Upper lobe of right lung (tissue), 1 donor: ENCODE data around the gene HIPK2. TPM values are rescaled to one million over a fixed set of nuclear protein-coding genes. Genes with fewer than 3 reads are reported as not detected.
A peak's percentile ranks its signal among the peaks of the same experiment; 100 is the strongest.

Source experiments
- ATAC-seq: fragments of 200-7000 bp; cut with Tn5 transposase; one replicate; pipeline ENCODE4 v1.9.1; 2020; ENCODE audit warnings: mild to moderate bottlenecking, moderate library complexity
- DNase-seq: peaks from one replicate; pipeline ENCODE4 v3.0.0-alpha.2; 2020
- H3K27ac ChIP-seq: fragments of 200-600 bp; one replicate; pipeline ENCODE4 v1.8.0; 2022
- H3K27me3 ChIP-seq: fragments of 200-600 bp; one replicate; pipeline ENCODE4 v1.8.0; 2022; ENCODE audit warnings: mild to moderate bottlenecking
- H3K36me3 ChIP-seq: fragments of 200-600 bp; one replicate; pipeline ENCODE4 v1.8.0; 2022
- H3K4me1 ChIP-seq: fragments of 200-600 bp; one replicate; pipeline ENCODE4 v1.8.0; 2022
- H3K4me3 ChIP-seq: fragments of 200-600 bp; one replicate; pipeline ENCODE4 v1.8.0; 2022; ENCODE audit warnings: mild to moderate bottlenecking
- H3K9me3 ChIP-seq: fragments of 200-600 bp; one replicate; pipeline ENCODE4 v1.8.0; 2022
- CTCF ChIP-seq: fragments of 200-600 bp; IDR thresholded peaks from one replicate; pipeline ENCODE4 v1.8.0; 2022; ENCODE audit warnings: antibody characterized with exemption
- intact Hi-C: fragments of 100-400 bp; cut with DNase I; formaldehyde crosslinking; loops from one replicate; pipeline ENCODE4 v1.11.0; 2022
- total RNA-seq: library from RNA; stranded (reverse); fragmentation: NEBNext Ultra II Directional; extraction: Animal tissue kit (Norgen Biotek cat#: 25700); gene quantifications from one replicate; pipeline ENCODE4 v1.2.1, GENCODE V29; 2021
- donor health status: DM: no; HTN: yes; CAD: no; lungs with severe emphysema.

The HIPK2 gene
- total RNA-seq, 1 donor from 2014 or later, result 64.3 TPM

- DNase-seq (no peak), ATAC-seq (no peak)
- H3K27ac ChIP-seq, result peak overlapping the region; percentile 81
- no peaks in the 10 kb centered on the region for H3K27me3 ChIP-seq
- no peak overlapping the region for H3K4me3 ChIP-seq
- no peaks in the 10 kb centered on the region for H3K36me3 ChIP-seq
- intact Hi-C loops, result no loop called here
- peaks cover 49% of the 10 kb centered on the region for H3K4me1 ChIP-seq
- TF ChIP-seq CTCF, result no peak
- no peaks in the 10 kb centered on the region for H3K9me3 ChIP-seq
These were observed 96.0 kb downstream of the HIPK2 start for GRCh38 chr7:139681812-139682135.

DNA sequence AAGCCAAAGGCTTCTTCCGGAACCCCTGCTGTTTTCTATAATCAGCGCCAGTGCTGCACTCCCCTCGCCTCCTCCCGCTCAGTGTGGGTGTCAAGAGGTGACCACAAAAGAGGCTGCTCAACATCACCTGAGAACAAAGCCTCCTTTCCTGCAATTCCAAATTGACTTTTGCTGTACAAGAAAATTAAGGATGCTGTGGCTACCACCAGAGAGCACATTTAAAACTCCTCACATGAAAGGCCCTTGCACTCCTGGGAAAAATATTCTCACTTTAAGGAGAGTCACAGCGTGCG, 96.4 kb downstream of the HIPK2 start:
- Histone ChIP-seq H3K4me3 (no peak overlapping the region), H3K36me3 (no peaks in the 10 kb centered on the region), H3K27ac (peak overlapping the region; percentile 81), H3K4me1 (peaks cover 49% of the 10 kb centered on the region), H3K9me3 (no peaks in the 10 kb centered on the region), H3K27me3 (no peaks in the 10 kb centered on the region)
- no peak for ATAC-seq
- no peak for TF ChIP-seq CTCF
- DNase-seq, result no peak
- intact Hi-C loops, result no loop called here

DNA sequence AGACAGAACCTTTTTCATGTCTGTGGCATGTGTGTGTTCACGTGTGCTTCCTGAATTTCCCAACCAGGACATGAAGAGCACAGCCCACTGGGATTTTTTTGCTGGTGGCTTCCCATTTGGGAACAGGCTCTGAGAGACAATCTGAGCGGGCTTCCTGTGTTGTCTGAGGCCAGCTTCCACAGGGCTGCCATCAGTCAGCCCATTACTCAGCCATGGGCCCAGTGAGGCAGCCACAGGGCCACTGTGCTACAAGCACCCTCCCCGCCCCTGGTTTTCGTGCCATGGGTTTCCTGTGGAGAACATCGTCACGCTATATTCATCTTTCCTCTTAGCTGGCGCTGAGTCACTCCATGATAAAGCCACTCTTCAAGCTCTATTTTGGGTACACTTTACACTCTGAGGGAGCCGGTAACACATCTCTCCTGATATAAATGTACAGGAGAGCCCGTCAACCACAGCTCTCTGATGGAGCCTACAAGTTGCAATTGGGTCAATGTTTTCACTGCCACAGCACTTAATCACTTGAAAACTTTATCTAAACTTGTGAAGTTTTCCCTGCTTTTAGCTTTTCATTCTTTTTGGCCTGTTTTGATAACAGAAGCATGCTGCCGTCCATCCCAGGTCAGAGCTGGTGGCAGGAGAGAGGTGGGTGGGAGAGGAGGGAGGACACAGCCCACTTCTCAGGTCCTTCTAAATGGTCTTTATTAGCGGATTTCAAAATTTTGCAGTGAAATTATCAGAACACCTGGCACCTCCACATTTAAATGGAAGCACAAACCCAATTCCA, 96.9 kb downstream of the HIPK2 start:
- Histone ChIP-seq H3K4me3 (no peak overlapping the region), H3K9me3 (no peaks in the 10 kb centered on the region), H3K27me3 (no peaks in the 10 kb centered on the region), H3K36me3 (no peaks in the 10 kb centered on the region), H3K27ac (peak overlapping the region; percentile 81), H3K4me1 (peaks cover 49% of the 10 kb centered on the region)
- ATAC-seq (peak; percentile 84), DNase-seq (no peak)
- intact Hi-C loops, result no loop called here
- no peak for TF ChIP-seq CTCF

- peak overlapping the region; percentile 81 for H3K27ac ChIP-seq
- intact Hi-C loops, result no loop called here
- no peak overlapping the region for H3K4me3 ChIP-seq
- no peak for TF ChIP-seq CTCF
- no peaks in the 10 kb centered on the region for H3K9me3 ChIP-seq
- peaks cover 49% of the 10 kb centered on the region for H3K4me1 ChIP-seq
- H3K36me3 ChIP-seq, result no peaks in the 10 kb centered on the region
- peak; percentile 18 for ATAC-seq
- H3K27me3 ChIP-seq, result no peaks in the 10 kb centered on the region
- no peak for DNase-seq
These were observed 97.8 kb downstream of the HIPK2 start for GRCh38 chr7:139679731-139680594.

DNA sequence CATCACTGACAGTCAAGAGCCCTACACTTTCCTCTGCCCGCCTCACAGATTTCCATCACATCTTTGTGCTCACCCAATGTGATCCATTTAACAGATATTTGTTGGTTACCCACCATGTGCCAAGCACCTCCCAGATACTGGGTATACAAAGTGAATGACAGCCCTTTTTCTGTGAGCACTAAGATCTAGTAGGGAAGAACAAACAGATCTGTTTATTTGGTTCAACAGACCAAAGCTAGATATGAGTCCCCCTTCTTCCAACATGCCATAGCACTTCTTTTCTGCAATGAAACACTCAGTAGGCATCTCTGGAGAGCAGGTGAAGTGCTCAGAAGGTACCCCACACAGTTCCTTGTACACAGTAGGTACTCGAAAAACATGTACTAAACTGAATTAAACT, 101.4 kb downstream of the HIPK2 start:
- peaks cover 24% of the 10 kb centered on the region for H3K4me1 ChIP-seq
- no peak for TF ChIP-seq CTCF
- peaks cover 4% of the 10 kb centered on the region for H3K36me3 ChIP-seq
- DNase-seq (no peak), ATAC-seq (no peak)
- no peaks in the 10 kb centered on the region for H3K27me3 ChIP-seq
- H3K4me3 ChIP-seq, result no peak overlapping the region
- H3K27ac ChIP-seq, result no peak overlapping the region
- H3K9me3 ChIP-seq, result no peaks in the 10 kb centered on the region
- intact Hi-C loops, result no loop called here
